OCI-LY1 (cell line): Measurements from ENCODE around the gene SLC12A4.
"Not testable (repeated sequence)": the region's sequence is repeated elsewhere in the genome, so short reads cannot be mapped to it uniquely, and the experiment has no call there.

Source experiments
- H2AFZ ChIP-seq: fragments of 200-600 bp; sonication (generic), shearing (Covaris generic); 2 replicates; pipeline ENCODE4 v1.6.0; 2014; ENCODE audit warnings: antibody characterized with exemption, mild to moderate bottlenecking, low read length
- H3F3A ChIP-seq: fragments of 200-600 bp; sonication (generic), shearing (Covaris generic); 2 replicates; pipeline ENCODE4 v1.6.0; 2014; ENCODE audit warnings: mild to moderate bottlenecking, antibody characterized with exemption, low read length, moderate library complexity; ENCODE audit not compliant: insufficient read depth
- H3K27ac ChIP-seq: fragments of 200-600 bp; sonication (generic); 2 replicates; pipeline ENCODE4 v1.5.1; 2014; ENCODE audit warnings: low read length, mixed run types, mild to moderate bottlenecking, low read depth; ENCODE audit not compliant: poor library complexity, severe bottlenecking
- H3K27me3 ChIP-seq: fragments of 200-600 bp; sonication (generic); 2 replicates; pipeline ENCODE4 v1.6.0; 2014; ENCODE audit warnings: antibody characterized with exemption, mild to moderate bottlenecking, low read length, moderate library complexity; ENCODE audit not compliant: insufficient read depth
- H3K36me3 ChIP-seq: fragments of 200-600 bp; sonication (generic); 2 replicates; pipeline ENCODE4 v1.6.1; 2014; ENCODE audit warnings: mild to moderate bottlenecking, antibody characterized with exemption, low read length, moderate library complexity, mixed read lengths; ENCODE audit not compliant: insufficient read depth
- H3K4me1 ChIP-seq: fragments of 200-600 bp; sonication (generic); 2 replicates; pipeline ENCODE4 v1.5.1; 2014; ENCODE audit warnings: mild to moderate bottlenecking, low read length, moderate library complexity; ENCODE audit not compliant: insufficient read depth, severe bottlenecking
- H3K4me2 ChIP-seq: fragments of 200-600 bp; sonication (generic), shearing (Covaris generic); 2 replicates; pipeline ENCODE4 v1.6.1; 2014; ENCODE audit warnings: low read length
- H3K4me3 ChIP-seq: fragments of 200-600 bp; sonication (generic); 2 replicates; pipeline ENCODE4 v1.5.1; 2014; ENCODE audit warnings: low read length, low read depth, mild to moderate bottlenecking, mixed read lengths; ENCODE audit not compliant: poor library complexity, severe bottlenecking
- H3K79me2 ChIP-seq: fragments of 200-600 bp; shearing (Covaris generic); 2 replicates; pipeline ENCODE4 v1.6.1; 2016; ENCODE audit warnings: mixed run types, low read length, mixed read lengths; ENCODE audit not compliant: insufficient read depth
- H3K9ac ChIP-seq: fragments of 200-600 bp; sonication (generic), shearing (Covaris generic); 2 replicates; pipeline ENCODE4 v1.6.1; 2014; ENCODE audit warnings: mild to moderate bottlenecking, low read length, mixed read lengths
- H3K9me2 ChIP-seq: fragments of 200-600 bp; sonication (generic), shearing (Covaris generic); 2 replicates; pipeline ENCODE4 v1.6.1; 2014; ENCODE audit warnings: low read depth, mild to moderate bottlenecking, low read length, mixed read lengths
- H3K9me3 ChIP-seq: fragments of 200-600 bp; shearing (Covaris generic); 2 replicates; pipeline ENCODE4 v1.6.1; 2014; ENCODE audit warnings: low read length, mixed read lengths
- H4K20me1 ChIP-seq: fragments of 200-600 bp; sonication (generic), shearing (Covaris generic); 2 replicates; pipeline ENCODE4 v1.6.0; 2016; ENCODE audit warnings: mild to moderate bottlenecking, low read length; ENCODE audit not compliant: insufficient read depth
- EZH2 ChIP-seq: fragments of 200-600 bp; sonication (generic), shearing (Covaris generic); IDR thresholded peaks from 2 replicates; pipeline ENCODE4 v1.8.0; 2017; ENCODE audit warnings: borderline replicate concordance, mixed run types, mild to moderate bottlenecking, antibody characterized with exemption, low read length, moderate library complexity, mixed read lengths
- TF ChIP-seq, protein P1 (sequence below): fragments of 200-600 bp; sonication (generic), shearing (Covaris generic); IDR thresholded peaks from 2 replicates; pipeline ENCODE4 v1.5.1; 2017; ENCODE audit warnings: mild to moderate bottlenecking, antibody characterized with exemption, low read length, moderate library complexity, mixed read lengths

The SLC12A4 gene

DNA sequence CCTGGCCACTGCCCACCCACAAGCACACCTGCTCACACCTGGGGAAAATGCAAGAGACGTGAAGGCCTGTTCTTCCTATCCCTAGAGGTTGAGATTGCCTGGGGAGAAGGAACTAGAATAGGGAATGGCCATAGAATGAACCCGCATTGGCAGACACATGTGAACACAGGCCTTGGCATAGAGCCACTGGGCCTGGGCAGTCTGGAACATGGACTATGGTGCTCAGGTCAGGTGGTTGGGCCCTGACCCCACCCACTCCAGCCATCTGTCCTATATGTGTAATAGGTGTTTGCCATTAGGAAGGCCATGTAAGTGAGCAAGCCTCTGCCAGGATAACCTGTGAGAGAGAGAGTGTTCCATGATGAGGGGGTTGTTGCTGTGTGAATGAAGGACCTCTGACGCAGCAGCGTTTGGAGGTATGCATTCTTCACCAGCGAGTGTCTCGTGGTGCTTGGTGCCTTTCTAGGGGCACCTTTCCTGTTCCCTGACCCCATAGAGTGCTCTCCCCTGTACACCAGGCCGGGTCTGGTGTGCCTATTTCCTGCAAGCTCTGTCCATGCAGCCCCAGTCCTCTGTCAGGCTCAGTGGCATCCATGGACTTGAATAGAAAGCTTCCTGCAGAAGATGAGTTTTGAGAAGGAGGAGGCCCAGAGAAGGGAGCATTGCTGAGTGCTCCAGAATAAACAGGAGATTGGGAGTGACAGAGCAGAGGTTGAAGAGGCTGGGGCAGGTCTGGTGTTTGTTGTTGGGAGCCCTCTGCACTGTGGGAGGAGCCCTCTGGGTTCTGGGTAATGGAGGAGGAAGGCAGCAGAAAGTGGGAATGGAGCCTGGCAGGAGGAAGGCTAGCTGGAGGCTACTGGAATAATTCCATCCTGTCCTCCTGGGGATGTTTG, 52.4 kb downstream of the SLC12A4 start:
- H3K9me3 ChIP-seq: no peaks in the 10 kb centered on the region
- no peak overlapping the region for H3K27ac ChIP-seq
- TF ChIP-seq EZH2: no peak
- TF ChIP-seq, protein P1, sequence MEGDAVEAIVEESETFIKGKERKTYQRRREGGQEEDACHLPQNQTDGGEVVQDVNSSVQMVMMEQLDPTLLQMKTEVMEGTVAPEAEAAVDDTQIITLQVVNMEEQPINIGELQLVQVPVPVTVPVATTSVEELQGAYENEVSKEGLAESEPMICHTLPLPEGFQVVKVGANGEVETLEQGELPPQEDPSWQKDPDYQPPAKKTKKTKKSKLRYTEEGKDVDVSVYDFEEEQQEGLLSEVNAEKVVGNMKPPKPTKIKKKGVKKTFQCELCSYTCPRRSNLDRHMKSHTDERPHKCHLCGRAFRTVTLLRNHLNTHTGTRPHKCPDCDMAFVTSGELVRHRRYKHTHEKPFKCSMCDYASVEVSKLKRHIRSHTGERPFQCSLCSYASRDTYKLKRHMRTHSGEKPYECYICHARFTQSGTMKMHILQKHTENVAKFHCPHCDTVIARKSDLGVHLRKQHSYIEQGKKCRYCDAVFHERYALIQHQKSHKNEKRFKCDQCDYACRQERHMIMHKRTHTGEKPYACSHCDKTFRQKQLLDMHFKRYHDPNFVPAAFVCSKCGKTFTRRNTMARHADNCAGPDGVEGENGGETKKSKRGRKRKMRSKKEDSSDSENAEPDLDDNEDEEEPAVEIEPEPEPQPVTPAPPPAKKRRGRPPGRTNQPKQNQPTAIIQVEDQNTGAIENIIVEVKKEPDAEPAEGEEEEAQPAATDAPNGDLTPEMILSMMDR: no peak
- no peaks in the 10 kb centered on the region for H4K20me1 ChIP-seq
- no peaks in the 10 kb centered on the region for H3K9me2 ChIP-seq
- H3F3A ChIP-seq: no peaks in the 10 kb centered on the region
- peaks cover 14% of the 10 kb centered on the region; the same call in 1 of the 2 replicates for H3K36me3 ChIP-seq
- H3K4me3 ChIP-seq: no peak overlapping the region
- no peaks in the 10 kb centered on the region for H3K79me2 ChIP-seq
- H3K27me3 ChIP-seq: no peaks in the 10 kb centered on the region
- no peaks in the 10 kb centered on the region for H3K4me1 ChIP-seq
- no peak overlapping the region for H2AFZ ChIP-seq
- no peak overlapping the region for H3K4me2 ChIP-seq
- H3K9ac ChIP-seq: no peak overlapping the region

DNA sequence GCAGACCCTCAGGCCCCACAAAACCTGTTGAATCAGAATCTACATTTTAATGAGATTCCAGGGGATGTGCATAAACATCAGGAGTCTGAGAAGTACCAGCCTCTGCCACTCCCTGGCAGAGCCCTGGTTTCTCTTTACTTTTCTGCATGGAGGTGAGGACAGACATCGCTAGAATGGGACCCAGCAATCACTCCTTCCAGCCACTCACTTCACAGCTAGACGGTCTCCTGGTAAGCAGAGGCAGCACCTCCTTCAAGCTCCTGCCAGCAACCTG, 53.0 kb downstream of the SLC12A4 start:
- peaks cover 15% of the 10 kb centered on the region; the same call in 1 of the 2 replicates for H3K36me3 ChIP-seq
- H3K9me3 ChIP-seq, H4K20me1 ChIP-seq, H3K27me3 ChIP-seq, H3K9ac ChIP-seq, H3K4me2 ChIP-seq, H3K9me2 ChIP-seq, H3K4me1 ChIP-seq, H3F3A ChIP-seq, H2AFZ ChIP-seq, H3K79me2 ChIP-seq, H3K27ac ChIP-seq, H3K4me3 ChIP-seq: not testable (repeated sequence)

DNA sequence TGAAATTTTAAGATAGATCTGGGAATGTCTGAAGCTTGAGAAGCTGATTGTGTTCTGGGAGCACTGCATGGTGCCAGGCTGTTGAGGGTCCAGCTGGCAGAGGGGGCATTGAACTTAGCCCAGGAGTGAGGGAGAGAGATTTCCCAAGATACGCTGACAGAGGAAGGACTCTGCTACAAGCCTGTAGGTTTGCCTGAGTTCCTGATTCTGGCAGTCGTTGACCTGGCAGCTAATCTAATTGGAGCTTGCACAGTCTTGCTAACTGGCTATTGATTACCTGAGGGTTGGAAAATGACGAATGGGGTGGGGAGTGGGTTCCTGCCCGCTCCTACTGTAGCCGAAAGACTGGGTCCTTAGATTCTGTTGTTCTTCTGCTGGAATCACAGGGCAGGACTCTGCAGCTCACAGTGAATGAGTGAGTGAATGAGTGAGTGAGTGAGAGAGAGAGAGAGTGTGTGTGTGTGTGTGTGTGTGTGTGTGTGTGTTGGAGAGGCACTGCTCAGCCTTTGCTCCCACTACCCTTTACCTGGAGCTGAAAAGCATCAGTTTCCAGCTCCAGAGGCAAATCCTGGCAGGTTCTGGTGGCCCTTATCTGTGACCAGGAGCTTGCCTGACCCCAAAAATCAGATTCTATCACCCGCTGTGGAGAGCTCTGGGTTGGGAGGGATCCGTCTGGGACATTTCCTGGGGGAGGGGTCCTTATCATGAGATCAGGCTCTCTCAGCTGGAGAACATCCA, 53.5 kb downstream of the SLC12A4 start:
- H3K27ac ChIP-seq: no peak overlapping the region
- H3K4me1 ChIP-seq: no peaks in the 10 kb centered on the region

More for the DNA sequence above, 53.5 kb downstream of the SLC12A4 start:
- H3F3A ChIP-seq: no peaks in the 10 kb centered on the region
- no peak overlapping the region for H3K4me2 ChIP-seq
- TF ChIP-seq EZH2: no peak
- TF ChIP-seq, protein P1: no peak
- H3K27me3 ChIP-seq: no peaks in the 10 kb centered on the region
- H3K9me2 ChIP-seq: no peaks in the 10 kb centered on the region
- no peak overlapping the region for H3K4me3 ChIP-seq
- H3K36me3 ChIP-seq: peaks cover 15% of the 10 kb centered on the region; the same call in 1 of the 2 replicates
- H3K79me2 ChIP-seq: no peaks in the 10 kb centered on the region
- H2AFZ ChIP-seq: no peak overlapping the region
- no peaks in the 10 kb centered on the region for H4K20me1 ChIP-seq
- no peaks in the 10 kb centered on the region for H3K9me3 ChIP-seq
- no peak overlapping the region for H3K9ac ChIP-seq
